Dermis microvascular lymphatic vessel endothelial cell (primary cell): Measurements from ENCODE around the gene GLT1D1. TPM values are rescaled to one million over a fixed set of nuclear protein-coding genes. Genes with fewer than 3 reads are reported as not detected.
"Not testable (repeated sequence)": the region's sequence is repeated elsewhere in the genome, so short reads cannot be mapped to it uniquely, and the experiment has no call there.

Source experiments
- DNase-seq, 2 donors: peaks; one replicate each; pipeline versions ENCODE4 v3.0.0 to v3.0.0-alpha.2; 2010; ENCODE audit warnings: low read depth in 2 of 2
- total RNA-seq: library from RNA; depleted of rRNA; stranded (reverse); fragments of >200 nt; gene quantifications from 2 replicates; pipeline ENCODE4 v1.2.1, GENCODE V29; 2014

The GLT1D1 gene
- not detected in 2 replicates for total RNA-seq

DNA sequence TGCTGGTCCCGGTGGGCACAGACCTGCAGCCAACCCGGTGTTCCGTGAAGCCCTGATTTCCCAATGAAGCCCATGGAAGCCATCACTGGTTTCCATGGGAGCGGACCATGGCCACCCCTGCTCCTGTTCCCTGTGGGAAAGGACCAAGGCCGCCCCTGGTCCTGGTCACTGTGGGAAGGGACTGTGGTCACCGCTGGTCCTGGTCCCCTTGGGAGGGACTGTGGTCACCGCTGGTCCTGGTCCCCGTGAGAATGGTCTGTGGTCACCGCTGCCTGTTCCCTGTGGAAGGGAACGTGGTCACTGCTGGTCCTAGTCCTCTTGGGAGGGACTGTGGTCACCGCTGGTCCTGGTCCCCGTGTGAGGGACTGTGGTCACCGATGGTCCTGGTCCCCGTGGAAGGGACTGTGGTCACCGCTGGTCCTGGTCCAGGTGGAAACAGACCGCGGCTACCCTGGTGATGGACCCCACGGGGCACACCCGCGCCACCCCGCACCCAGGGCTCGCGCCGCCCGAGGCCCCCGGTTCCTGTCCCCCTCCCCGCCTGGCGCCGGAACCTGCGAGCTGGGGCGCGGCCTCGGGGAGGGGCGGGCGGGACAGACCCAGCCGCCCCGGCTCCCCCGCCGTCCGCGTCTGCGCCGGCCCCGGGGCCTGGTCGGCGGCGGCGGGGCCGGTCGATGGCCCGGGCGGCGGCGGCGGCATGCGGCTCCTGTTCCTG lies at the start of gene GLT1D1:
Gene GLT1D1 (plus strand): TSS at position 594 of the 715 bp plus-strand sequence. CDS start 104 bp downstream, at position 698.
- no peak for DNase-seq

DNA sequence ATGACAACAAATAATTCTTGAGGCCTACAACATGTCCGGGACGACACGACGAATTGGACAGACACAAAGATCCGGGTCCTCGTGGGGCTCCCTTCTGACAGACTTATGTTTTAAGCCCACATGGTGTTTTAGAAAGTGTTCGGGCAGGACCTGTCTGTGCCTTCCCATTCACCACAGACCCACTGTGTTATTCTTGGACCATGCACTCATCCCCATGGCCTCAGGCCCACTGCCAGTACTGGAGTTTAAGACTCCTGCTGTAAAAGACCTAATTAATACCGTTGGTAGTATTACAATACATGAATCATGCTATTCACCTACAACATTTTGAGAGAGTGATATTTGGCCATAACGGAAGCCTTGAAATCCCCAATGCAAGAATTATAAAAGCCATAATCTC lies 49.5 kb upstream of the GLT1D1 start:
- no peak for DNase-seq

DNA sequence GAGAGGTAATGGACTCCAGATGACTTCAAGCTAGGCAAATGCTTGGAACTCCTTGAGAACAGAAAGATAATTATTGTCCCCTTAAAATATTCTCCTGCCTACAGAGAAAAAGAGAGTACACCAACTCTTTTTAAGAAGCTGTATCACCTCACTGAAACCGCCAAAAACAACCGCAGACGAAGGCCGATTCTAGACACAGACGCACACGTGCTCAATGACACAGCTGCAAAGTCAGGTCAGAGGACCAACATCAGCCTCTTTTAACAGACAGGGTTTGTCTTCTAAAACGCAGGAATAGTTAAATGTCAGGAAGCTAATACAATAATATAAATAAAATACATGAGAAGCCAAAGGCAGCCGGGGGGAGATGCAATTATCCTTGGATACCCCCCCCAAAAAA lies 48.5 kb upstream of the GLT1D1 start:
- no peak for DNase-seq

DNA sequence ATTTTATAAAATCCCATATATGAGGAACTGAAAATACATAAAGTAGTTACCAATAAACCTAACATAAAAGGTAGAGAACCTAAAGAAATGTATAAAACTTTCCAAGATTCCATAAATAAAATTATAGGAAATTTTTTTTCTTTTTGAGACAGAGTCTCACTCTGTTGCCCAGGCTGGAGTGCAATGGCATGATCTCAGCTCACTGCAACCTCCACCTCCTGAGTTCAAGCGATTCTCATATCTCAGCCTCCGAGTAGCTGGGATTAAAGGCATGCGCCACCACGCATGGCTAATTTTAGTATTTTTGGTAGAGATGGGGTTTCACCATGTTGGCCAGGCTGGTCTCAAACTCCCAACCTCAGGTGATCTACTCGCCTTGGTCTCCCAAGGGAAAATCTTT lies 47.9 kb upstream of the GLT1D1 start:
- not testable (repeated sequence) for DNase-seq

DNA sequence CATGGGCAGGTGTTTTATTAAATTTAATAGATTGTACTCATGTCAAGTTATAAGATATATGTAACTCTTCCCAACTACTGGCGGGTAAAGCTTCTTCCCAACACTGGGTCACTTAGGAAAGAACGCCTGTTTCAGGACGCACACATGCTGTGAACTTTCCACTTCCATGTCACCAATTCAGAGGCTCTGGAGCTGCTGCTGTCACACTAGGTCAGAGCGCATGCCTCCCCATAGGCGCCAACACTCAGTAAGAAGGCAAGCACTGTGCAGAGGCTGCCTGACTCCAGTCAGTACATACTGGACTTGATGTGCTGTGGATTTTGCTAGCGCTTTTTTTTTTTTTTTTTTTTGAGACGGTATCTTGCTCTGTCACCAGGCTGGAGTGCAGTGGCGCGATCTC lies 46.7 kb upstream of the GLT1D1 start:
- DNase-seq = no peak

DNA sequence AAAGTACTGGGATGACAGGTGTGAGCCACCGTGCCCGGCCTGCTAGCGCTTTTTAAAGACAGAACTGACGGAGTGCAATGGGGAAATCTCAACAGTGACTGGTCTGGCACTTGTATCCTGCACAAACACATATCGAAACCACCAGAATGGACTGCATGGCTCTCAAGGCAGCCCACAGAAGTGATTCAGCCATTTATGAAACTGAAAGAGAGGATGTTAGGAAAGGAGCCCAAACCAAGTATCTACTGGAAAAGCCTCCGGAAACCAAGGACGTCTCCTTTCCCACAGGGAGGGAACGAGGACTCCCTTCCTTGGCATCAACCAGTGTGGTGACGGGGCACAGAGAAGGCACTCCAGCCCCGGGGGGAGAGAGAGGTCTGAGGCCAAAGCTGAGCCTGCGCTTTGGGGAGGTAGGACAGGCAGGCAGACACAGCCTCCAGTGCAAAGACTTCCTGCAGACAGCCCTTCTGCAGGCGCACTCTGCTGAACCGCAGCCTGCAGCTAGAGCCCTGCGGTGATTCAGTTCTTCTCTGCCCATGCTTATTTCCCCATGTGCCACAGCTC lies 46.0 kb upstream of the GLT1D1 start:
- DNase-seq = no peak

DNA sequence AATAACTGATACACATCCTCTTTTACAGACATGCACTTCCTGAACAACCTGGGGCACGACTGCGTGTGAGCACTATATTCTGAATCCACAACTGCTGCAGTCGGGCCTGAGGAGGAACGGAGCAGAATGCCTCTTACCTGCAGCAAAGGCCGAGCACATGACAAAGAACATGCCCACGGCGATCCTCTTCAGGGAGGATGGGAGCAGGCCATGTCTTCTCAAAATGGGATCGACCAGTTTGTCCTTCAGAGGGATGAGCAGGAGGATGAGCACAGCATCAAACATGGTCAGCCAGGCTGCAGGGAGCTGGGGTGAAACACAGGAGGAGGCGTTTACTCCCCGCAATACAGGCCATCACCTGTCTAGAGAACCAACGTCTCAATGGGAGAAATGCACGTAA lies 44.6 kb upstream of the GLT1D1 start:
- DNase-seq = no peak

DNA sequence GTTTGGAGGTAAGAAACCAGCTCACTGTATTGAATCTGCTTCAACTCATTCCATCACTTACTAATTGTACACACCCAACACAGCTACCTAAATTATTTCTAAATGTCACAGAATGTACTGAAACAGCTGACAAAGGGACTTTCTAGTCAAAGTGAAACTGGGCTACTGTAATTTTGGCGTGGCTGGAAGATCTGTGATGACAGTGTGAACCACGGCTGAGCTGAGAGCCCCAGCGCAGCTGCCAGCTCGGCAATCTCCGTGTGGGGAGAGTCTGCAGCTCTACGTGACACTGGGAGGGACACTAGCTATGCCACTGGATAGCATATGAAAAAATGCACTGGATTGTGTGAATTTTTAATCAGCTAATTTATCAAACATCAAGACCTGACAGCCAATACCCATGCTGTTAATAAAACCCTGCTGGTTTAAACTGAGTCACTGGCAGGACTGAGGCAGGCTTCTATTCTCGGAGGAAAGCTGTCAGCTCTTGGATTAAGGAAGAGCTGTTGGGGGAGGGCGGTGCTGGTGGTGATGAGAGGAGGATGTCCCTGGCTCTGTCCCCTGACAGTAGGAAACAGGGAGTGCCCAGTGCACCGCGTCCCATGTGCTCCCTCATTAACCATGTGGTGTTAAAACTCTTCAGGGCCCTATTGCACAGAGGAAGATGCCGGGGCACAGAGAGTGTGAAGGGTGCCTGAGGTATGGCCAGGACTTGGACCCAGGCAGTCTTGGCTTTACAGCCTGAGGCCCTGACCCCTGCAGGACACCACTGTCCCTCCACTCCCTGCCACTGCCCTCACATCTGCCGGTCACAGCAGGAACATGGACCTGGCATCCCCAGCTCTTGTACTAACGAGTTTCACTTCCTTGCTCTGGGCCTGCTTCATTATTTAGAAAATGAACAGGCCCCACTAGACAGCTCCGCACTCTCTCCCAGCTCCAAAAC lies 42.8 kb upstream of the GLT1D1 start:
- no peak for DNase-seq

DNA sequence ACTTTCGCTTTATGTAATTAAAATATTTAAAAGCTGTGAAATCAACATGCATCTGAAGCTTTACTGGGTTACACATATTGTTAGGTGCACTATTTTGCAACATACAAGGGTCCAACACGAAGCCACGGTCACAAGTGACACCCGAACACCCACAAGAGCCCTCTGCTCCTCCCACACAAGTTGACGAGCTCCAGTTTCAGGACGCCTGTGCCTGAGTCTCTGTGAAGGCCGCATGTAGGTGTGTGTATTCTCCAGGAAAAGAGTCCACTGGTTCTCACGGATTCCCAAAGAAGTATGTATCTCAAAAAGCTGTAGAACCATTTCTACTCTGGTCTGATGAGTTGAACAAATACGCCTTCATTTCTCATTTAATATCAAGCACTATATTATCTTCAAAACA lies 41.5 kb upstream of the GLT1D1 start:
- DNase-seq = no peak

DNA sequence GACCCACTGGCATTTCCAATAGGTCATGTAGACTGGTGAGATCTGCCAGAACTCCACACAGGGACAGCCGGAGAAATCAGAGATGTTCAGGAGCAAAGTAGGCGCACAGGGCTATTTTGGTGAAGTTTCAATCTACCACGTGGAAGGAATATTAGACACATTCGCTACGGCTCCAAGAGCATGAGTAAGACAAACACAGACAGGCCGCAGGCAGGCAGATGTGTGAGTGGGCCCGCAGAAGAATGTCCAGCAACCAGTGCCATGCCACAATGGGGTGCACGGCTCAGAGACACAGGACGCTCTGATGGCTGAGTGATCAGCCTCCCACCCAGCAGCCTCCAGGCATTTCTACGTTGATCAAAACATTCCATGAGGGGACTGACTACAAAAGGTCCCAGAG lies 39.9 kb upstream of the GLT1D1 start:
- DNase-seq = no peak

DNA sequence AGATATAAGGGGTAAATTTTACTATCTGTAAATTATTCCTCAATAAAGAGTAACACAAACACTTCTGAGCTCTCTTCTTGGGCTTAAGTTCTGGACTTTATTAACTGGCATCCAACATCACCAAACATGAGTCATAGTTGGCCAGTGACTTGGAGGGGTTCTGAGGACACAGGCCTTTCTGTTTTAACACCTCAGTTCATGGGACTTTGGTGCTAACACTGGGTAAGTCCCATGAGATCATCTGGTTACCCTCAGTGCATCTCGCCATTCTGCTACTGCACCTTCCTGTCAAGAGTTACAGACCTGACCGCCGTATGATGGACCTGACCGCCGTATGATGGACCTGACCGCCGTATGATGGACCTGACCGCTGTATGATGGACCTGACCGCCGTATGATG lies 39.4 kb upstream of the GLT1D1 start:
- DNase-seq = no peak

DNA sequence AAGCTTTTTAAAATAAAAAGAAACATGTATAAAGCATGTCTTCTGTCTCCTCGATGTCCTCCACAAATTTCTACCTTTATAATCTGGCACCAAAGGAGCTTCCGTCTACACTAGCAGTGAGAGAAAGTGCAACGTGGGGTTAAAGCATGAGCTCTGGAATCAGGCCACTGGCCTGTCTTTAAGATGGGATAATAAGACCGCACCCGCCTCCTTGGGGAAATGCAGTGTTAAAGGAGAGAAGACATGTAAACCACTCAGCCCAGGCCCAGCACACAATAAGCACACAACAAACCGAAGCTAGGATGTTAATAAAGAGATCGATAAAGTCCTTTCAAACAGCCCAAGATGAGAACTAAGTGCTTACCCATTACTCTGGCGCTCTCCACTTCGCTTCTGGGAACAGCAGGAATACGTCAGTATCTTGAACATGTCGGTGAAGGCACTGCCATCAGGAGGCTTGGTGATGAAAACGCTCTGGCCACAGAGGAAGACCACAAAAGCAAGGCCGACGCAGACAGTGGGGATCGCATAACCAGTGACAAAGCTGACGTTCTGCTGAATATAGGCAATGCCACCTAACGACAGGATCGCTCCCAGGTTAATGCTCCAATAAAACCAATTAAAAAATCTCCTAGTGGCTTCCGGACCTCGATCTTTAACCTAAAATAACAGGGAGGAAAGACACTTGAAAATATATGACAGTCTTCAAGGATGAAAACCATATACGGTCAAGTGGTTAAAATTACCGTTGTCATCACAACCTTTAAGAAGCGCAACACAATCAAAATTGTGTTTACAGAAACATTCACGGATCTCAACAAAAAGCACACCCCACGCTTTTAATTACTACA lies 38.6 kb upstream of the GLT1D1 start:
- no peak for DNase-seq

DNA sequence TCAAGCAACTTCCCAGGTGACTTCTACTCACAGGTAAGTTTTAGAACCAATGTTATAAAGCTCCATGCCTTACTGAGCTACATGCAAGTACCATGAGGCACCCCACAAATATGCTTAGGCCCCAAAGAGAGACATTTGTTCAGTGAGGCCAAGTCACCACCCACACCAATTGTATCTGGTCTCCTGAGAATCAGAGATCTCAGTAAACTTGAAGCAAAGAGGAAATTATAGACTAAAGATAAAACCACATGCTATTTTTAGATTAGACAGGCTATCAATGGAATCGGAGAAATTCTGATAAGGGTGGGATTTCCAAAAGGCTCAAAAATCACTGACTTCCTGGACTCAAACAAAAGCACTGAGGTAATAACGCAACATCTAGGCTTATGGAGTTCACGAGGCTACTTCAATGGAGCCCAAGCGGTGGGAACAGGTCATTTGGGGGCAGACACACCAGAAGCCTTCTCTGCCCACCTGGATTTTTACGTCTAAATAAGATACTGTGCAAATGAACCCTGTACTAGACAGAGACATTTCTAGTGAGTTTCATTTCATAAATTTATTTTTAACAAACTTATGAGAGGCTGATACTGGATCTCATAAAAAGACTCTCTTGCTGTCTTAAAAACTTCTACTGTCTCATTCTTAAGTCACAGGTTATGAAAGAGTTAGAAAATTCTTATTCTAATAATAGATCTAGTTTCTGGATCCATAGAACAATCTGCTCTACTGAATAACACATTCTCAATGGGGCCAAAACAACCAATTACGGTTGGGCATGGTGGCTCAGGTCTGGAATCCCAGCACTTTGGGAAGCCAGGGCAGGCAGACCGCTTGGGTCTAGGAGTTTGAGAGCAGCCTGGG lies 37.3 kb upstream of the GLT1D1 start:
- DNase-seq = no peak

DNA sequence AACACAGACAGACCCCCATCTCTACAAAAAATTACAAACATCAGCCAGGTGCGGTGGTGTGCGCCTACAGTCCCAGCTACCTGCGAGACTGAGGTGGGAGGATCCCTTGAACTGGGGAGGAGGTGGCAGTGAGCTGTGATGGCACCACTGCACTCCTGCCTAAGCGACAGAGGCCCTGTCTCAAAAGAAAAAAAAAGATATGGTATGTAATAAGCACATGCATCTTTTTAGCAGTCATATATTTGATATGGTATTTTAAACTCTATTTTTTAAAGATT lies 36.7 kb upstream of the GLT1D1 start:
- no peak for DNase-seq

DNA sequence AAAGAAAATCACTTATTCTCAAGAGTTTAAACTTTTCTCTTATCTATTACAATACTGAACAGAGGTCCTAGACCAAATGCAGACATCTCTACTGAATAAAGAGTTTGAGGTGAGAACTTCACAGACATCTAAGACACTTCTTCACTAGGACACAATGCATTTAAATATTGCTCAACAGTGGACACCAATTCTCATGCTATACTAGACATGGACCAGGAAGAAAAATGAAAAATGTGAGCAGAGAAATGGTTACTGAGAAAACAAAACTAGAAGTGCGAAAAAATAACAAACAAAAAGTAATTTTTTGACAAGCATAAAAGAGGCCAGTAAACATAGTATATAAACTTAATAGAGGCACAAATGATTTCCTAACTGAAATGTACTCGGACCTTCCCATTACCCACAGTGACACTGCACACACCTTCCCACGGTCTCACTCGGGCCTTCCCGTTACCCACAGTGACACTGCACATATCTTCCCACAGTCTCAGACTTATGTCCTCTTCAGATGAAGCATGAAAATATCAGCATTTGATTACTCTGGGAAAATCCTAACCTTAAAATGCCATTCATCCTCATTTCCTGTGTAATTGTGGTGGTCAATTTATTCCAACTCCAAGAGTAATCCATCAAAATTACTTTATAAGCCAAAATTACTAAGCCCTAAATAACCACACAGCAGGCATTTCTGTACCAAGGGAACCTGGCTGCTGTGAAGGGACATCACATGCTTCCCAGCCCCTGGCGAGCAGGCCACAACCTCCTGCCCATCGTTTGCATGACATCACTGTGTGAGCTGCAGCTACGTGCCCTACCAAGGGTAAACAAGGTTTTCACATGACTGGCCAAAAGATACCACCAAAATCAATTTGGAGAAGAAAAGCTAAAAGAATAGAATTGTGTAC lies 35.9 kb upstream of the GLT1D1 start:
- DNase-seq = peak; percentile 61 to 80

DNA sequence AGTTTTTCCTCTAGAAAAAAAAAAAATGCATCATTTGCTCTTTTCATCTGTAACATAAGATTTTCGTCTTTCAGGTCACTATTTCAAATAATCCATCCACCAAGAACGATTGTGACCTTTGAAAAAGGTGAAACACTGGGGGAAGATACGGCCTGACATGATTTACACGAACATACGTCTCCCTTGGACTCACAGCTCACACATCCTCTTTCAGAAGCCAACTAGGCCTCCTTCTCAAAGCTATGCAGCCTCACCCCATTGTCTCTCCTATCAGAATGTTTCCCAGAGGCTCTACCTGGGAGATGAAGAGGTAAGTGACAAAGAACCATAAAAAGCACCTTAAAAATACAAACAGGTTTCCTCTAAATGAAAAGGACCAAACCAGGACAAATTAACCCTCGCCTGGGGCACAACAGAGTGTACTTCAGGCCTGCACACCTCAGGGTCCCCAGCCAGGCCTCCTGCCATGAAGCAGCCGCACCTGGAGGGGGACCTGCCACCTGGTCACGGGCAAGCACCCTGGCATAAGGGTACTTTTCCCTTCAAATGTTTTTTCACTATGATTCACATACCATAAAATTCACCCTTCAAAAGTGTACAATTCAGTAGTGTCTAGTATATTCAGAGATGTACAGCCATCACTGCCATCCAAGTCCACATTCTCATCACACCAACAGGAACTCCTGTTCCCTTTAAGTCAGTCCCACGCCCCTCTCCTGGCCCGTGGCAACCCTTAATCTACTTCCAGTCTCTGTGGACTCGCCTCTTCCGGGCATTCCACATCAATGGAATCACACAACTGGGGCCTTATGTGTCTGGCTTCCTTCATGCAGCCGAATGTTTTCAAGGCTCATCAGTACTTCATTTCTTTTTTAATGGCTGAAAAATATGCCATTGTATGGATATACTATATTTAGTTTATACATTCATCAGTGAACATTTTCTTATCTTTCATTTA lies 34.9 kb upstream of the GLT1D1 start:
- DNase-seq = peak in 1 of 2 donors; percentile 62

DNA sequence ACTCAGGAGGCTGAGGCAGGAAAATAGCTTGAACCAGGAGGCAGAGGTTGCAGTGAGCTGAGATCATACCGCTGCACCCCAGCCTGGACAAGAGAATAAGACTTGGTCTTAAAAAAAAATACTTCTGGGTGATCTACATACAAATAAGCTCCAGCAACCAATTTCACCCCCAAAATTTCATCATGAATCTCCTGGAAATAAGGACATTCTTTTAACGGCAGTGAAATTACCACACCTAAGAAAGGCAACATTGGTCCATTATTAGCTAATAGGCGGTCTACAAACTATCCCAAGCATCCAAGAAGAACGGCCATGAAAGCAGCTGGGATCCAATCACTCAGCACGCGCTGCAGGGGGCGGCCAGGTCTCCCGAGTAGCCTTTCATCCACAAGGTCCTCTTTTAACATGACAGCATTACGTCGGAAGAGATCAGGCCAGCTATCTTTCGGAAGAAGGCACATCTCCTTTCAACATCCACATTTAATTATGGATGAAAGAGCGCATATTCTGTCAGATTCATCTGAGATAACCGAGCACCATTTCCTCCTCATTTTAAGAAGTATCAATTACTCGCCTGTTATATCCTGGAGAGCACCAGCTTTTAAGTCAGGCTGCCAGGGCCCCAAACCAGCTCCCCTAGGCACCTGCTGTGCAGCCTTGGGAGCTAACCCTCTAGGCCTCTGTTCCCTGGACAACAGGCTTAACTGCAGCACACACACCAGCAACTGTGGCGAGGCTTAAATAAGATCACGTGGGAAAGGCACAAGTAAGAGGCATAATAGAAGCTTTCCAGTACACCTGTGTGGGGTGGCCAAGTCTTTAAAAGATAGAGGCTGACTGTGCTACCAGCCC lies 33.8 kb upstream of the GLT1D1 start:
- no peak for DNase-seq

DNA sequence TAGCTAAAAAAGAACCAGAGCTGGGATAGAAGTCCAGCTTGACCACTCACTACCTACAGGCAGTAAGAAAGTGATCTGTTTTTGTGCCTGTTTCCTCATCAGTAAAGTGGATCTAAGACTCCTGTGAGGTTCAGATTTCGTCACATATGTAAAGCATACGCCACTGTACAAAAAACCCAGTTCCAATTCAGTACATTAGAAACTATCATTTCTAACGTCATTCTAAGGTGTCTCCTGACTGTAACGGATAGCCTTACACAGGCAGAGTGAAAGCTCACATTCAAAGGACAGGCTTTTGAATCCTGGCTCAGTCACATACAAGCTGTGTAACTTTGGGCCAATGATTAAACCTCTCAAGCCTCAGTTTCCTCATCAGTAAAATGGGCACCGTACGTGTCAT lies 33.0 kb upstream of the GLT1D1 start:
- DNase-seq = no peak
